Lower leg skin (tissue), 3 donors: ENCODE measurements around the gene KLHDC4.

Experiments
- POLR2A ChIP-seq, 2 donors: fragments of 450-650 bp; IDR thresholded peaks; one replicate each; pipeline ENCODE4 v1.6.1; 2016 to 2017; ENCODE audit warnings: antibody characterized with exemption in 2 of 2, mild to moderate bottlenecking in 1 of 2, moderate library complexity in 1 of 2
- TF ChIP-seq, protein P1 (sequence below), 3 donors: fragments of 450-650 bp; IDR thresholded peaks; one replicate each; pipeline ENCODE4 v1.5.1; 2016; ENCODE audit warnings: antibody characterized with exemption in 3 of 3, mild to moderate bottlenecking in 3 of 3, moderate library complexity in 2 of 3

GRCh38 chr16:87705771-87706277 is 60.0 kb downstream of the KLHDC4 start:
- TF ChIP-seq, protein P1, sequence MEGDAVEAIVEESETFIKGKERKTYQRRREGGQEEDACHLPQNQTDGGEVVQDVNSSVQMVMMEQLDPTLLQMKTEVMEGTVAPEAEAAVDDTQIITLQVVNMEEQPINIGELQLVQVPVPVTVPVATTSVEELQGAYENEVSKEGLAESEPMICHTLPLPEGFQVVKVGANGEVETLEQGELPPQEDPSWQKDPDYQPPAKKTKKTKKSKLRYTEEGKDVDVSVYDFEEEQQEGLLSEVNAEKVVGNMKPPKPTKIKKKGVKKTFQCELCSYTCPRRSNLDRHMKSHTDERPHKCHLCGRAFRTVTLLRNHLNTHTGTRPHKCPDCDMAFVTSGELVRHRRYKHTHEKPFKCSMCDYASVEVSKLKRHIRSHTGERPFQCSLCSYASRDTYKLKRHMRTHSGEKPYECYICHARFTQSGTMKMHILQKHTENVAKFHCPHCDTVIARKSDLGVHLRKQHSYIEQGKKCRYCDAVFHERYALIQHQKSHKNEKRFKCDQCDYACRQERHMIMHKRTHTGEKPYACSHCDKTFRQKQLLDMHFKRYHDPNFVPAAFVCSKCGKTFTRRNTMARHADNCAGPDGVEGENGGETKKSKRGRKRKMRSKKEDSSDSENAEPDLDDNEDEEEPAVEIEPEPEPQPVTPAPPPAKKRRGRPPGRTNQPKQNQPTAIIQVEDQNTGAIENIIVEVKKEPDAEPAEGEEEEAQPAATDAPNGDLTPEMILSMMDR (IDR thresholded peaks at IDR 0.05): no peak
- no peak for TF ChIP-seq POLR2A (IDR thresholded peaks at IDR 0.05)
